ENCODE results near the gene AP2A2.

GRCh38 chr11:911890-912219, 13.8 kb upstream of the AP2A2 start:
- TF ChIP-seq CTCF (IDR thresholded peaks at IDR 0.05; ENCODE audit: insufficient read depth, low read depth, low read length) (no peak), EZH2 (IDR thresholded peaks at IDR 0.05; ENCODE audit: insufficient read depth, low read length) (no peak)
